Measurements from ENCODE around the gene FTO. TPM values are rescaled to one million over a fixed set of nuclear protein-coding genes. Genes with fewer than 3 reads are reported as not detected.

Gene FTO
- polyA plus RNA-seq, 3 donors, result 16.8 to 51.0 (median 37.7) TPM

GRCh38 chr16:53901408-53901807 is 197.5 kb downstream of the FTO start:
- H3K27me3 Mint-ChIP-seq (ENCODE audit: low read depth in 3 of 3), result no peaks in the 10 kb centered on the region
- Histone ChIP-seq H4K20me1 (ENCODE audit: insufficient read depth, low read length) (no peaks in the 10 kb centered on the region), H3K4me3 (replicated peaks in 1 of 3; ENCODE audit: low read depth in 2 of 3, low read length in 3 of 3) (no peak overlapping the region), H3K27me3 (ENCODE audit: control insufficient read depth in 2 of 2, insufficient read depth in 2 of 2, low read length in 2 of 2) (no peaks in the 10 kb centered on the region), H3K4me2 (replicated peaks; ENCODE audit: extremely low read depth, low read length, poor library complexity, severe bottlenecking) (no peak overlapping the region), H2AFZ (ENCODE audit: insufficient read depth, low read depth, low read length, poor library complexity, severe bottlenecking) (no peak overlapping the region), H3K4me1 (ENCODE audit: control insufficient read depth in 1 of 2, insufficient read depth in 2 of 2, low read length in 2 of 2) (no peaks in the 10 kb centered on the region), H3K27ac (ENCODE audit: low read depth in 1 of 2, low read length in 2 of 2) (no peak overlapping the region), H3K79me2 (ENCODE audit: insufficient read depth, low read length) (no peaks in the 10 kb centered on the region), H3K36me3 (replicated peaks in 1 of 2; ENCODE audit: control insufficient read depth in 1 of 2, insufficient read depth in 2 of 2, low read length in 2 of 2) (no peaks in the 10 kb centered on the region), H3K9me3 (replicated peaks in 1 of 2; ENCODE audit: control insufficient read depth in 1 of 2, insufficient read depth in 1 of 2, low read length in 2 of 2) (no peaks in the 10 kb centered on the region), H3K9ac (ENCODE audit: insufficient read depth, low read length, poor library complexity, severe bottlenecking) (no peak overlapping the region)
- WGBS (ENCODE audit: insufficient coverage), result 100% methylated on average over 2 of the region's 2 CpGs
- intact Hi-C loops (cut with micrococcal nuclease), result no loop called here
- H3K36me3 Mint-ChIP-seq, result peaks cover 8 to 13% of the 10 kb centered on the region in 2 donors
- no peak overlapping the region for H3K4me3 Mint-ChIP-seq
- H3K4me1 Mint-ChIP-seq, result no peaks in the 10 kb centered on the region
- TF ChIP-seq CTCF (IDR thresholded peaks at IDR 0.05), result no peak
- H3K9me3 Mint-ChIP-seq, result no peaks in the 10 kb centered on the region
- no peak overlapping the region for H3K27ac Mint-ChIP-seq
- no peak for DNase-seq

- Histone ChIP-seq H3K4me2 (replicated peaks; ENCODE audit: extremely low read depth, low read length, poor library complexity, severe bottlenecking) (no peak overlapping the region), H3K4me1 (ENCODE audit: control insufficient read depth in 1 of 2, insufficient read depth in 2 of 2, low read length in 2 of 2) (no peaks in the 10 kb centered on the region), H3K4me3 (replicated peaks in 1 of 3; ENCODE audit: low read depth in 2 of 3, low read length in 3 of 3) (no peak overlapping the region), H3K9ac (ENCODE audit: insufficient read depth, low read length, poor library complexity, severe bottlenecking) (no peak overlapping the region), H4K20me1 (ENCODE audit: insufficient read depth, low read length) (no peaks in the 10 kb centered on the region), H3K36me3 (replicated peaks in 1 of 2; ENCODE audit: control insufficient read depth in 1 of 2, insufficient read depth in 2 of 2, low read length in 2 of 2) (no peaks in the 10 kb centered on the region), H3K27me3 (ENCODE audit: control insufficient read depth in 2 of 2, insufficient read depth in 2 of 2, low read length in 2 of 2) (no peaks in the 10 kb centered on the region), H2AFZ (ENCODE audit: insufficient read depth, low read depth, low read length, poor library complexity, severe bottlenecking) (no peak overlapping the region), H3K27ac (ENCODE audit: low read depth in 1 of 2, low read length in 2 of 2) (no peak overlapping the region), H3K79me2 (ENCODE audit: insufficient read depth, low read length) (no peaks in the 10 kb centered on the region), H3K9me3 (replicated peaks in 1 of 2; ENCODE audit: control insufficient read depth in 1 of 2, insufficient read depth in 1 of 2, low read length in 2 of 2) (no peaks in the 10 kb centered on the region)
- intact Hi-C loops (cut with micrococcal nuclease), result no loop called here
- Mint-ChIP-seq H3K27ac (peak overlapping the region in 1 of 7 donors; percentile 44), H3K4me1 (no peaks in the 10 kb centered on the region), H3K36me3 (peaks cover 8 to 12% of the 10 kb centered on the region in 2 donors), H3K9me3 (no peaks in the 10 kb centered on the region), H3K4me3 (no peak overlapping the region), H3K27me3 (ENCODE audit: low read depth in 3 of 3) (peaks cover 0 to 1% (median 0%) of the 10 kb centered on the region in 3 donors)
- WGBS (ENCODE audit: insufficient coverage), result 100% methylated on average over 4 of the region's 6 CpGs
- no peak for TF ChIP-seq CTCF (IDR thresholded peaks at IDR 0.05)
- DNase-seq, result no peak
These were observed 200.6 kb downstream of the FTO start for GRCh38 chr16:53904533-53904932.

Measured in CD14-positive monocyte (primary cell).